Neural cell (in vitro differentiated cells): Measurements from ENCODE around the gene DDTL. TPM values are rescaled to one million over a fixed set of nuclear protein-coding genes. Genes with fewer than 3 reads are reported as not detected.
A peak's percentile ranks its signal among the peaks of the same experiment; 100 is the strongest.

Experiments used
- H2AFZ ChIP-seq: fragments of 200-600, 300-800 bp; sonication (generic), shearing (Covaris generic); 2 replicates; pipeline ENCODE4 v1.6.0; 2014; ENCODE audit warnings: low read depth, mild to moderate bottlenecking, antibody characterized with exemption, low read length, moderate library complexity
- H3F3A ChIP-seq: fragments of 200-600 bp; shearing (Covaris generic); 2 replicates; pipeline ENCODE4 v1.6.1; 2016; ENCODE audit warnings: mild to moderate bottlenecking, moderate library complexity, mixed read lengths, antibody characterized with exemption, low read length; ENCODE audit not compliant: insufficient read depth, poor library complexity, severe bottlenecking
- H3K27ac ChIP-seq: fragments of 200-600, 300-800 bp; sonication (generic), shearing (Covaris generic); 2 replicates; pipeline ENCODE4 v1.5.1; 2014; ENCODE audit warnings: mild to moderate bottlenecking, low read length, moderate library complexity
- H3K27me3 ChIP-seq: fragments of 300-800, 200-600 bp; sonication (generic), shearing (Covaris generic); 2 replicates; pipeline ENCODE4 v1.6.0; 2014; ENCODE audit warnings: mild to moderate bottlenecking, low read depth, low read length, moderate library complexity; ENCODE audit not compliant: insufficient read depth
- H3K36me3 ChIP-seq: fragments of 300-800, 200-600 bp; sonication (generic), shearing (Covaris generic); 2 replicates; pipeline ENCODE4 v1.5.1; 2014; ENCODE audit warnings: mild to moderate bottlenecking, antibody characterized with exemption, low read length, moderate library complexity; ENCODE audit not compliant: insufficient read depth
- H3K4me2 ChIP-seq: fragments of 300-800, 200-600 bp; sonication (generic), shearing (Covaris generic); 2 replicates; pipeline ENCODE4 v1.6.0; 2014; ENCODE audit warnings: mild to moderate bottlenecking, low read length
- H3K4me3 ChIP-seq: fragments of 300-800, 200-600 bp; sonication (generic), shearing (Covaris generic); 2 replicates; pipeline ENCODE4 v1.5.1; 2014; ENCODE audit warnings: mild to moderate bottlenecking, low read length, moderate library complexity
- H3K79me2 ChIP-seq: fragments of 200-600 bp; shearing (Covaris generic); replicated peaks from 2 replicates; pipeline ENCODE4 v1.6.0; 2014; ENCODE audit warnings: mild to moderate bottlenecking, low read length, moderate library complexity; ENCODE audit not compliant: insufficient read depth
- H3K9ac ChIP-seq: fragments of 300-800, 200-600 bp; sonication (generic), shearing (Covaris generic); 2 replicates; pipeline ENCODE4 v1.6.1; 2016; ENCODE audit warnings: mild to moderate bottlenecking, low read length, mixed read lengths
- H3K9me2 ChIP-seq: fragments of 200-600 bp; shearing (Covaris generic); 2 replicates; pipeline ENCODE4 v1.6.1; 2016; ENCODE audit warnings: mild to moderate bottlenecking, low read length, mixed read lengths; ENCODE audit not compliant: insufficient read depth
- H3K9me3 ChIP-seq: fragments of 200-600, 300-800 bp; sonication (generic), shearing (Covaris generic); 2 replicates; pipeline ENCODE4 v1.6.1; 2016; ENCODE audit warnings: mild to moderate bottlenecking, mixed run types, low read length, moderate library complexity, mixed read lengths
- H4K20me1 ChIP-seq: fragments of 200-600 bp; shearing (Covaris generic); 2 replicates; pipeline ENCODE4 v1.6.1; 2016; ENCODE audit warnings: mild to moderate bottlenecking, mixed run types; ENCODE audit not compliant: insufficient read depth
- EP300 ChIP-seq: fragments of 450-650 bp; conservative IDR thresholded peaks from 2 replicates; pipeline ENCODE4 v1.6.1; 2014; ENCODE audit warnings: antibody characterized with exemption, mild to moderate bottlenecking, moderate library complexity; ENCODE audit not compliant: poor library complexity, severe bottlenecking
- EZH2 ChIP-seq: fragments of 200-600, 300-800 bp; shearing (Covaris generic), sonication (generic); IDR thresholded peaks from 2 replicates; pipeline ENCODE4 v1.6.1; 2014; ENCODE audit warnings: antibody characterized with exemption, low read length, borderline replicate concordance, mild to moderate bottlenecking; ENCODE audit not compliant: insufficient read depth, poor library complexity, severe bottlenecking
- MXI1 ChIP-seq: fragments of 450-650 bp; conservative IDR thresholded peaks from 2 replicates; pipeline ENCODE4 v1.6.1; 2014; ENCODE audit warnings: antibody characterized with exemption, mild to moderate bottlenecking; ENCODE audit not compliant: poor library complexity, severe bottlenecking
- POLR2AphosphoS5 ChIP-seq: IDR thresholded peaks from 2 replicates; pipeline ENCODE4 v1.6.1; 2012
- RAD21 ChIP-seq: fragments of 450-650 bp; conservative IDR thresholded peaks from 2 replicates; pipeline ENCODE4 v1.6.1; 2014; ENCODE audit warnings: antibody characterized with exemption, mild to moderate bottlenecking, moderate library complexity
- REST ChIP-seq: IDR thresholded peaks from 2 replicates; pipeline ENCODE4 v1.6.1; 2012; ENCODE audit warnings: borderline replicate concordance
- SMC3 ChIP-seq: fragments of 450-650 bp; conservative IDR thresholded peaks from 2 replicates; pipeline ENCODE4 v1.6.1; 2014; ENCODE audit warnings: antibody characterized with exemption, mild to moderate bottlenecking, moderate library complexity; ENCODE audit not compliant: poor library complexity
- TAF1 ChIP-seq: IDR thresholded peaks from 2 replicates; pipeline ENCODE4 v1.6.1; 2012; ENCODE audit warnings: low read depth
- polyA plus RNA-seq: library from polyadenylated mRNA; depleted of rRNA; stranded (reverse); fragments of >200 nt; gene quantifications from 2 replicates; pipeline ENCODE4 v1.2.3, GENCODE V29; 2014
- TF ChIP-seq, protein P1 (sequence below): fragments of 450-650 bp; IDR thresholded peaks from 2 replicates; pipeline ENCODE4 v1.5.1; 2014; ENCODE audit warnings: antibody characterized with exemption, mild to moderate bottlenecking, moderate library complexity; ENCODE audit not compliant: poor library complexity, severe bottlenecking

The DDTL gene
- polyA plus RNA-seq, 1 donor from 2014 or later: 0.31 TPM

DNA sequence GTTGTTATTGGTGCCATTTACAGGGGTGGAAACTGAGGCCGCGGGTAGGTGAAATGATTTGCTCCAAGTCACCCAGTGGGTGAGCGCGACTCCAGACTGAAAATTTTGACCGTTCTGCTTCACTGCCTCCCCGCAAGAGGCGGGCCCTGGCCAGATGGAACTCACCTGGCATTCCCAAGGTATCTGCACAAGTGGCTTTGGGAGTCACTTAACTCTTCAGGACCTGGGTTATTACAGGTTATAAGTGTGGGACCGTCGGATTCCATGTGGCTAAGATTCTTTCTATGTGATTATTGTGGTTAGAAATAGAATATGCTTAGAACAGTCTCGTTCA is 45.0 kb downstream of the DDTL start:
- no peaks in the 10 kb centered on the region for H3K9me3 ChIP-seq
- H3K9ac ChIP-seq: peak overlapping the region; percentile 75
- H3K79me2 ChIP-seq: peaks cover 40% of the 10 kb centered on the region
- H3K36me3 ChIP-seq: peaks cover 7% of the 10 kb centered on the region
- TF ChIP-seq SMC3 (no peak), REST (no peak), POLR2AphosphoS5 (no peak), MXI1 (no peak), RAD21 (no peak), EP300 (no peak), TAF1 (no peak)
- TF ChIP-seq, protein P1, sequence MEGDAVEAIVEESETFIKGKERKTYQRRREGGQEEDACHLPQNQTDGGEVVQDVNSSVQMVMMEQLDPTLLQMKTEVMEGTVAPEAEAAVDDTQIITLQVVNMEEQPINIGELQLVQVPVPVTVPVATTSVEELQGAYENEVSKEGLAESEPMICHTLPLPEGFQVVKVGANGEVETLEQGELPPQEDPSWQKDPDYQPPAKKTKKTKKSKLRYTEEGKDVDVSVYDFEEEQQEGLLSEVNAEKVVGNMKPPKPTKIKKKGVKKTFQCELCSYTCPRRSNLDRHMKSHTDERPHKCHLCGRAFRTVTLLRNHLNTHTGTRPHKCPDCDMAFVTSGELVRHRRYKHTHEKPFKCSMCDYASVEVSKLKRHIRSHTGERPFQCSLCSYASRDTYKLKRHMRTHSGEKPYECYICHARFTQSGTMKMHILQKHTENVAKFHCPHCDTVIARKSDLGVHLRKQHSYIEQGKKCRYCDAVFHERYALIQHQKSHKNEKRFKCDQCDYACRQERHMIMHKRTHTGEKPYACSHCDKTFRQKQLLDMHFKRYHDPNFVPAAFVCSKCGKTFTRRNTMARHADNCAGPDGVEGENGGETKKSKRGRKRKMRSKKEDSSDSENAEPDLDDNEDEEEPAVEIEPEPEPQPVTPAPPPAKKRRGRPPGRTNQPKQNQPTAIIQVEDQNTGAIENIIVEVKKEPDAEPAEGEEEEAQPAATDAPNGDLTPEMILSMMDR: no peak
- no peaks in the 10 kb centered on the region for H3K9me2 ChIP-seq
- H2AFZ ChIP-seq: peak overlapping the region; percentile 67
- H3K4me3 ChIP-seq: peak overlapping the region; percentile 78
- H3K27me3 ChIP-seq: no peaks in the 10 kb centered on the region
- peak overlapping the region; percentile 64 for H3K27ac ChIP-seq
- peak overlapping the region; percentile 63 for H3K4me2 ChIP-seq
- H3F3A ChIP-seq: no peaks in the 10 kb centered on the region
- no peaks in the 10 kb centered on the region for H4K20me1 ChIP-seq

- H3K36me3 ChIP-seq: peaks cover 7% of the 10 kb centered on the region
- TF ChIP-seq REST (no peak), POLR2AphosphoS5 (no peak), MXI1 (no peak), TAF1 (no peak), EP300 (no peak), RAD21 (no peak), SMC3 (no peak), EZH2 (no peak)
- TF ChIP-seq, protein P1: no peak
- H3K9me2 ChIP-seq: no peaks in the 10 kb centered on the region
- H3K27me3 ChIP-seq: no peaks in the 10 kb centered on the region
- H4K20me1 ChIP-seq: no peaks in the 10 kb centered on the region
- no peak overlapping the region for H3K9ac ChIP-seq
- H3F3A ChIP-seq: no peaks in the 10 kb centered on the region
- H2AFZ ChIP-seq: no peak overlapping the region
- H3K4me3 ChIP-seq: no peak overlapping the region
- peaks cover 57% of the 10 kb centered on the region for H3K79me2 ChIP-seq
- no peak overlapping the region for H3K4me2 ChIP-seq
- H3K27ac ChIP-seq: no peak overlapping the region
- no peaks in the 10 kb centered on the region for H3K9me3 ChIP-seq
These were observed 49.5 kb downstream of the DDTL start for GRCh38 chr22:24016156-24016555.
